GM18502 (cell line): ENCODE measurements around the gene CDH22.

Experiments
- ATAC-seq: cut with Tn5 transposase; IDR thresholded peaks from one replicate; pipeline ENCODE4 v1.9.1; 2021; ENCODE audit warnings: mild to moderate bottlenecking; ENCODE audit not compliant: unreplicated experiment, poor library complexity

The CDH22 gene

DNA sequence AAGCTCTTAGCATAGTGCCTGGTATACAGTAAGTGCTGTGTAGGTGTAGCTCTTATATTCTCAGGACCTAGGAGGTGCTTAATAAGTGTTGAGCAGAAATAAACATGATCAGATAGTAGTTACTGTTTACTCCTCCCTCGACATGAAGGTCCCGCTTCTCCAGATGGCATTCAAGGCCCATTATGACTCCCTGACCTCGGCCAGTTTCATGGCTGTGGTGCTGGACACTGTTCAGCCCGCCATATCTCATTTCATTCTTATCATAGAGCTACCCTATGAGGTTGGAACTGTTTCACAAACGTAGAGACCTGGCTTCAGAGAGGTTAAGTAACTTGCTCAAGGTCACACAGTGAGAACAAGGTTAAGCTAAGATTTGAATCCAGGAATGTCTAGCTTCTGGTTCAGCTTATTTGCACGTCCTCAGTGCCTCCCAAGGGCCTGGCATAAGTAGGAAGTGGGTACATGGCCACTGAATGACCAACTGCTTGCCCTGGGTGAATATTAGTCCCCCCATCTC, 151.2 kb downstream of the CDH22 start:
- ATAC-seq = no peak

DNA sequence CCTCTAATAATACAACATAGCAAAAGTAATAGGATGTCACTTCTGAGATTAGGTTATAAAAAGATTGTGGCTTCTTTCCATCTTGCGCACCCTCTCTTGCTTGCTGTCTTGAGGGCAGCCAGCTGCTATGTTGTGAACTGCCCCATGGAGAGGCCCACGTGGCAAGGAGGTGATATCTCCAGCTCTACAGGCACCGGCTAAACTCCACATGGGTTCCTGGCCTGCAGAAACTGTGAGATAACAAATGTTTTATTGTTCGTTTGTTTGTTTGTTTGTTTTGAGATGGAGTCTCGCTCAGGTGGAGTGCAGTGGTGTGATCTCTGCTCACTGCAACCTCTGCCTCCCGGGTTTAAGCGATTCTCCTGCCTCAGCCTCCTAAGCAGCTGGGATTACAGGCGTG, 152.2 kb downstream of the CDH22 start:
- ATAC-seq = no peak

DNA sequence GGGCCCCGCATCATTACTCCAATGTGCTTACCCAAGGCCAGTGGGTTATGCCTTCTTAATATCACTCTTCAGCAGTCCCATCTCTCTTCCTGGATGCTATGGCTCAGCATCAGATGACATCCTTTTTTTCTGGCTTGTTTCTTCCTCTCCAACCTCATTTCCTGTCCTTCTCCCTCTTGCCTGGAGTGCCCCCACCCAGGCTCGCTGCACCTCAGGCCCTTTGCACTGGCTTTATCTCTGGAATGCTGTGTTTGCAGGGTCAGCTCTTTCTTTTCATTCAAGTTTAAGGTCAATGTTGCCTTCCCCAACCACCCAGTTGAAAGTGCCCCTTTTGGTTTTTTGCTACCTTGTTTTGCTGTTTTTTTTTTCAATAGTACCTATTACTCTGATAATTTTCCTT, 153.5 kb downstream of the CDH22 start:
- ATAC-seq = no peak

GRCh38 chr20:46154305-46154704, 154.0 kb downstream of the CDH22 start:
- no peak for ATAC-seq

DNA sequence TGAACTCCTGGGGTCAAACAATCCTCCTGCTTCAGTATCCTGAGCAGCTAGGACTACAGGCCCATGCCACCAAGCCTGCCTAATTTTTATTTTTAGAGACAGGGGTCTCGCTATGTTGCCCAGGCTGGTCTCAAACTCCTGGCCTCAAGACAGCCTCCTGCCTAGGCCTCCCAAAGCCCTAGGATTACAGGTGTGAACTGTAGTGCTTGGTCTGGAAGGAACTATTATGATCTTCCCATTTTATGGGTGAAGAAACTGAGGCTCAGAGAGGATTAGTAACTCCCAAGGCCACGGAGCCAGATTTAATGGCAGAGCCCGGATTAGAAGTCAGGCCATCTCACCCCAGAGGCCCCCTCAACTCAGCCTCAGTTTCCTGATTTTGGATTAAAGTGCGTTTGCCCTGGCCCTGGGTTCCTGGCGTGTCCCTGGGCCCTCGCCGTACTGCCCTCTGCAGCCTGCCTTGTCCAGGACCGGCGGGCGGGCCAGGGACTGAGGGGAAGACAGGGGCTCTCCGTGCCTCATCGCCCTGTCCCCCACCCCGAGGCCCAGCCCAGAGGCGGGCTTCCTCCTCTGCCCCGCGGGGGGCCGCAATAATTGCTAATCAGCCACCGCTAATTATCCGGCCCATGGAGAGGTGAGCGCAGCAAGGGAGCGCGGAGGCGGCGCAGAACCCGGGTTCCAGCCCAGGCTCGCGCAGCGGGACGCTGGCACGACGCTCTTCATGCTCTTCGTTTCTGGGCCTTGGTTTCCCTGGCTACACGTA, 155.3 kb downstream of the CDH22 start:
- ATAC-seq = no peak

GRCh38 chr20:46151936-46152335, 156.4 kb downstream of the CDH22 start:
- no peak for ATAC-seq

- ATAC-seq = no peak
These were observed 157.4 kb downstream of the CDH22 start for GRCh38 chr20:46150943-46151342.

- ATAC-seq = no peak
These were observed 159.7 kb downstream of the CDH22 start for GRCh38 chr20:46148313-46149208.

DNA sequence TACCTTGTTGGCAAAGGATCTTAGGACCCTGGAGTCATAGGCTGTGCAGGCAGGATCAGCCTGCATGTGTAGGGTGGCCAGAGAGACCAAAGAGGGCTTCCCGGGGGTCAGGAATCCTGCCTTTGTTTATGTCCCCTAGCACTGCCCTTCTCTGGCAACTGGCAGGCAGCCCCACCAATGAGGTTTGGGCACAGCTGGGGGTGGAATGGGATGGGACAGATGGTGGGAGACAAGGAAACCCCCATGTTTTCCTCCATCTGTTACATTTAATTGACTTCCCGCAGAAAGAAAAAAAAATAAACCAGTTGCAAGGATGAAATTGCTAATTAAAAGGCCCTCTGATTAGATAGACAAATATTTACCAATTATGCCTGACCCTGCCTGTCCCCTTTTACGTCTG, 162.6 kb downstream of the CDH22 start:
- no peak for ATAC-seq

GRCh38 chr20:46144432-46145025, 163.8 kb downstream of the CDH22 start:
- no peak for ATAC-seq

GRCh38 chr20:46142124-46142523, 166.2 kb downstream of the CDH22 start:
- no peak for ATAC-seq

DNA sequence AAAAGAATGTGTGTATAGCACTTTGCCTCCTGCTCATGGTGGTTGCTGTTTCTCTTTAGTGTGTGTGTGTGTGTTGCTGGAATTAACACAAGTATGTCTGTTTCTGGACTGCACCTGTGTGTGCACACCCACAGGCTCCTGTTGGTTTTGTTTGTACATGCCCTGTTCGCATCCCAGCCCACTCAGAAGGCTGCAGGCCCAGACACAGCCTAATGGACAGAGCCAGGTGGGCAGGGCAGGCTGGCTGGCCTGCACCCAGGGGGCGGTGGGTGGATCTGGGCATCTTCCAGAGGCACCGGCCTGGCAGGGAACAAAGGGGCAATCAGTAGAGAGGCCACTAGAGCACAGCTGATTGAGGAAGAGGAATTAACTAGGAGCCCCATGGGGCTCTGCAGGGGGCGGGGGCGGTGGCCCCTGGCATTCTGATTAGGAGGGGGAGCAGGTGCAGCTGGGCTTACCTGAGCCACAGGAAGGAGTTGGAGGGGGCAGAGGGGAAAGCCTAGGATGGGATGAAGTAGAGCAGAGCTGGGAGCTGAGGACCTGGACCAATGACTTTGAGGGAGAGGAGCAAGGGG, 168.3 kb downstream of the CDH22 start:
- ATAC-seq = no peak

DNA sequence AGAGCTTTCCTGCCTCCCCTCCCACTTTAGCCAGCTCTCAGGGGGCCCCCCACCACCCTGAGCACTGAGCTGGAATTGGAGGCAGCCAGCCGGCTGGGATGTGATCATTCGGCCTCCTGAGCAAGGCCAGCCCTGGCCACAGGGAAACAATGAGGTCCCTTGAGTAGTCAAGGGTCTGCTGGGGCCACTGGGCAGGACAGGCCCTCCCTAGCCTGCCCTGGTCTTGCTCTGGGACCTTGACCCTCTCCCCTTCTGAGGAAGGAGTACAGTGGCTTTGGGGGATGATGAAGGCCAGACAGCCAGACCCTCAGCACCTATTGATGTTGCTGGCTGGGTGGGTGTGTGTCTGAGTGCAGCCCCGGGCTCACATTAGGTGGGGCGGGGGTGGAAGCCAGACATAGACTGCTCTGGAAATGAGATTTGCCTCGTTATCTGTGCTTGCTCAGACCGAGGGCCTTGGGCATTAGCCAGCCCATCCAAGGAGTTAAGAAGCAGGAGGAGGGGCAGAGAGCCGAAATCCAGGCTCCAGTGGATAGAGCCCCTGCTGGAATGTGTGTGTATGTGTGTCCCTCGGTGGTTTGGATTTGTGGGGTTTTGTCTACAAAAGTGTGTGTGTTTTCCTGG, 168.9 kb downstream of the CDH22 start:
- no peak for ATAC-seq

DNA sequence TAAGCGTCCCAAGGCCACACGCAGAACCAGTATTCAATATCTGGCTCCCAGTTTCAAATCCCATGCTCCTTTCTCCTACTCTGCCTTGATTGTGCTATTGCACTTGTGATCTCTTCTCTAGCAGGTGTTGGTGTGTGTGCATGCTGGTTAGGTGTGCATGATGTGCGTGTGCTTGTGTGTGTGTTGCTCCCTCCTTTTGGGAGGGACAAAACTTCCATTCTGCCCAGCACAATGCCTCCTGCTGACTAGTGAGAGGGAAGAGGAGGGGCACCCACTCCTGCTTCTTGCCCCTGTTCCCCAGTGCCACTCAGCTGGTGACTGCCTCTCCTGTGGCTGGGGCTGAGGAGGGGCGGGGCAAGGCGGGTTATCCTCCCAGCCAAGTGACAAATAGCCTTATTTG, 170.5 kb downstream of the CDH22 start:
- no peak for ATAC-seq

DNA sequence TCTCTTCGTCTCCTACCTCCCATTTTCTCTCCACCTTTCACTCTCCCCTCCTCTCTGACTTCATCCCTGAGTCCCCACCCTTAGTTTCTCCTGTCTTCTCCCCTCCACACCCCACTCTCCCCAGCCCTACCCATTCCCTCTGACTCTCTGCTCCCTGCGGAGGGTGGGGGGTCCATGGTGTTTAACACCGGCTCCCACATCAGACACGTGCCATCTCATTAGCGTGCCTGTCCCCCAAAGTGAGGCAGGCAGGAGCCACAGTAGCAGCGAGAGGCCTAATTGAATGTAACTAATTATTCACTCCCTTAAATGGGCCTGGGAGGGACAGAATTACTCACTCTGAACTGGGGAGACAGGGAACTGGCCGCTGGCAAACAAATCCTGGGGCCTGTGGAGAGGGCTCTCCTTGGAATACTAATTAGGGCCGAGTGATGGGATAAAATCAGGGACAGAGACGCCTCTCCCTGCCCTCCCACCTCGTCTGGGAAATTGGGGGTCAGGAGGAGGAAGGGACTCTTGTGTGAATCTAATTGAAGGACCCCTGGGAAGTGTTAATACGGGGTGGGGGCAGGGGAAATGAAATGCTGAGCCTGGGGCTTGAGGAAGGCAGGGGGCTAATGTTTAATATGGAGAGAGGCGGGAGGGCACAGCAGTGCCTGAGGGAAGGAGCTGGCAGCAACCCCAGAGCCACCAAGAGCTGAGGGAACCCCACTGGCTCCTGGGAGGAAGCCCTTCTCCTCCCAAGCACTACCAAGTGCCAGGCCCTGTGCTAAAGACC, 172.3 kb downstream of the CDH22 start:
- no peak for ATAC-seq

GRCh38 chr20:46134716-46135115, 173.6 kb downstream of the CDH22 start:
- ATAC-seq = no peak

- ATAC-seq = no peak
These were observed 174.2 kb downstream of the CDH22 start for GRCh38 chr20:46133886-46134654.

GRCh38 chr20:46132705-46133120, 175.6 kb downstream of the CDH22 start:
- ATAC-seq = peak; percentile 63

DNA sequence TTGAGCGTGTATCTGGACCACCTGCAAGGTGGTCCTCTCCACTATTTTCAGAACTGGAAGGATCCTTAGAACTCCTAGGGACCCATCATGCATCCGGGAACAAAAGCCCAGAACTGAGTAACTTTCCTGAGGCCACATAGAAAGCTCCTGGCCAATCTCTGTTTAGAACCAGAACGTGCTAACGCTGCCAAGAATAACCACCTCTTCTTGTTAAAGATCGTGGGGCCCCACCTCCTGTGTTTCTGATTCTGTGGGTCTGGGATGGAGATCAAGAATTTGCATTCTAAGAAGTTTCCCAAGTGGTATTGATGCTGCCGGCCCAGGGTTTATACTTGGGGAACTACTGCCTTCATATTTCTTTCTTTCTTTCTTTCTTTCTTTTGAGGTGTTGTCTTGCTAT, 176.9 kb downstream of the CDH22 start:
- ATAC-seq = no peak
